Stimulated activated CD4-positive, alpha-beta T cell treated with anti-CD3 and anti-CD28 coated beads, Interleukin-1b, Interleukin-23, amount 100 ng/mL, for 24 hours (primary cell): ENCODE results near the gene SCTR.
"Not testable (repeated sequence)": the region's sequence is repeated elsewhere in the genome, so short reads cannot be mapped to it uniquely, and the experiment has no call there.

Experiments
- DNase-seq, 4 experiments: peaks; one replicate each; pipeline ENCODE4 v3.0.0-alpha.2; 2020; ENCODE audit warnings: low read depth in 4 of 4, low spot score in 1 of 4

The SCTR gene

DNA sequence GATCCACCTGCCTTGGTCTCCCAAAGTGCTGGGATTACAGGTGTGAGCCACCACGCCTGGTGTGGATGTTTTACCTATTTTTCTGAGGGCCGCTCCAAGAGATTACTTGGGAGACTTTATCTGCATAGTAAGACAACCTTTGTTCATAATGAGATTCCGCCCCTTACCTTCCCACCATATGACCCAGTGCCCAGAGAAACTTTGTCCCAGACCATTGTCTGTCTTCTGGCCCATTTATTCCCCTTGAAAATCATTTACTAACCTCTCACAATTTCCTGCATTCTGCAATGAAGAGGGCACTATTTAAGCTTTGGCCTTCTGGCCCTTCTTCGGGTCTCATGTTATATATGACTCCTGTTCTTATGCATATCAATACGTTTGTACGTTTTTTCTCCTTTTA, 106.4 kb downstream of the SCTR start:
- DNase-seq, result no peak

GRCh38 chr2:119416299-119416923, 107.9 kb downstream of the SCTR start:
- no peak for DNase-seq

GRCh38 chr2:119415630-119416029, 108.7 kb downstream of the SCTR start:
- DNase-seq, result no peak

- DNase-seq, result no peak
These were observed 109.4 kb downstream of the SCTR start for GRCh38 chr2:119414894-119415293.

GRCh38 chr2:119409506-119409905, 114.8 kb downstream of the SCTR start:
- DNase-seq, result no peak

- DNase-seq, result no peak
These were observed 116.1 kb downstream of the SCTR start for GRCh38 chr2:119408221-119408619.

GRCh38 chr2:119407430-119408220, 116.7 kb downstream of the SCTR start:
- DNase-seq, result peak in 1 of 4 experiments; percentile 8

DNA sequence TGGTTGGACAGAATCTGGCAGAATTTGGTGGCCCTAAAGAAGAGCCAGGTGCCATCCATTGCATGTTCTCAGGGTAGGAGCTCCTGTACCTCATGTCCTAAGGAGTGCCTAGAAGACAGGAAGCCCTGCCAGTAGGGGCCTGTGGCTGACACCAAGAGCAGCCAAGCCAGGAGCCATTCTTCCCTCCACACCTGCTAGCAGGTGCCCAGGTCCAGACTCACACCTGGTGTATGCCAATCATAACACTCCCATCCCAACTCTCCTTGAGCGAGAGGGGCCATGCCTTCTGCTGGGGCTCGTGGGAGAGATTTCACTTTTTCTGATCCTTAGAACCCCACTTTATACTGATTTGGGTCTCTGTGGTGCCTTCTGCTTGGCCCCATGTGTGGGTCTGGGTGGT, 119.1 kb downstream of the SCTR start:
- DNase-seq, result no peak

- not testable (repeated sequence) for DNase-seq
These were observed 120.7 kb downstream of the SCTR start for GRCh38 chr2:119403618-119404017.

GRCh38 chr2:119402645-119403560, 121.4 kb downstream of the SCTR start:
- DNase-seq, result no peak

DNA sequence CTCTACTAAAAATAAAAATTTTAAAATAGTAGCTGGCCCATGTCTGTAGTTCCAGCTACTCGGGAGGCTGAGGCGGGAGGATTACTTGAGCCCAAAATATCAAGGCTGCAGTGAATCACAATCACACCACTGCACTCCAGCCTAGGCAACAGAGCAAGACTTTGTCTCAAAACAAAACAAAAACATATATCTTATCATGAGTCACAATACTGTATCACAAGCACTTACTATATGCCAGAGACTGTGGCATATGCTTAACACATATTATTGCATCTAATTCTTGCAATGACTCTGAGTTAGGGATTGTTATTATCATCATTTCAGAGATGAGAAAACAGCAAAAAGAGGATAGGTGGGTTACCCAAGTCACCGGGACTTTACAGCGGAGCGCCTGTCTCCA, 122.2 kb downstream of the SCTR start:
- no peak for DNase-seq

DNA sequence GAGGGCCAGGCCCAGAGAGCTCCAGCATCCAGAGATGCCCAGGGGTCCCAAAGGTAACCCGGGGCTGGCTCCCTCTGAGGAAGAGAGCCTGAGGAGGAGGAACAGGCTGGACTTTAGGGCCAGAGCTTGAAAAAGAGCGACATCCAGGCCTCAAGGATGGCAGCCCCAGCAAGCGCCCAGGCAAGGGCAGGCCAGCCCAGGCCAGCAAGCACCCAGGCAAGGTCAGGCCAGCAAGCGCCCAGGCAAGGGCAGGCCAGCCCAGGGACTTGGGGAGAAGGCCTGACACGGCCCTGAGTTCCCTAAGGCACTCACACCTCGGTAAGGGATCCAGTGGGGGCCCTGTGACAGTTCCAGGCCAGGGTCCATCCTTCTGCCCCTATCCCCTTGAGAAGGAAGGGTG, 127.1 kb downstream of the SCTR start:
- DNase-seq, result no peak

DNA sequence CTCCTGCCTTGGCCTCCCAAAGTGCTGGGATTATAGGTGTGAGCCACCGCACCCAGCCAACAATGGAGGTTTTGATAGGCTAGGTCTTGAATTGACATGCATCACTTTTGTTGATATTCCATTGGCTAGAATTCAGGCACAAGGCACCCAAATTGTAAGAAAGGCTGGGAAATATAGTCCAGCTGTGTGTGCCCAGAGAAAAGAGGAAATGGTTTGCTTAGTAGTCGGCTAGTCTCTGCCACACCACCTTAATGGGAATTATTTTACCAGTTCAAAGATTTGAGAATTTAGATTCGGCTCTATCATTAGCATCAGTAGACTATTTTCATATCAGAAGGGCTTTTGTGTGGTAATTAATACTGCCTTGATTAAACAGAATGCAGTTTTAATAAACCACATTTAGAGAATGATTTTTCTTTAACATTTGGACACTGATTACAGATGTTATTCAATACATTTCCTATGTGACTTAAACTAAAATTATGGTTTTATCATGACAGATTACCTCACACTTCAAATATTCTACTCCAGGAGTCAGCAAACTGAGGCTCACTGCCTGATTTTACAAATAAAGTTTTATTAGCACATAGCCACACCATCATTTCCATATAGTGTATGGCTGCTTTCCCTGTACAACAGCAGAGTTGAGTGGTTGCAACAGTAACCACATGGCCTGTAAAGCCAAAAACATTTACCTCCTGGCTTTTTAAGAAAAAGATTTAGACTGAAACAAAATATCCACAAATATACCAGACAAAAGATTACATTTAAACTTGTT, 130.1 kb downstream of the SCTR start:
- DNase-seq, result no peak
